Measurements from ENCODE around the gene PPP1R1A.

PPP1R1A gene, protein sequence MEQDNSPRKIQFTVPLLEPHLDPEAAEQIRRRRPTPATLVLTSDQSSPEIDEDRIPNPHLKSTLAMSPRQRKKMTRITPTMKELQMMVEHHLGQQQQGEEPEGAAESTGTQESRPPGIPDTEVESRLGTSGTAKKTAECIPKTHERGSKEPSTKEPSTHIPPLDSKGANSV

DNA sequence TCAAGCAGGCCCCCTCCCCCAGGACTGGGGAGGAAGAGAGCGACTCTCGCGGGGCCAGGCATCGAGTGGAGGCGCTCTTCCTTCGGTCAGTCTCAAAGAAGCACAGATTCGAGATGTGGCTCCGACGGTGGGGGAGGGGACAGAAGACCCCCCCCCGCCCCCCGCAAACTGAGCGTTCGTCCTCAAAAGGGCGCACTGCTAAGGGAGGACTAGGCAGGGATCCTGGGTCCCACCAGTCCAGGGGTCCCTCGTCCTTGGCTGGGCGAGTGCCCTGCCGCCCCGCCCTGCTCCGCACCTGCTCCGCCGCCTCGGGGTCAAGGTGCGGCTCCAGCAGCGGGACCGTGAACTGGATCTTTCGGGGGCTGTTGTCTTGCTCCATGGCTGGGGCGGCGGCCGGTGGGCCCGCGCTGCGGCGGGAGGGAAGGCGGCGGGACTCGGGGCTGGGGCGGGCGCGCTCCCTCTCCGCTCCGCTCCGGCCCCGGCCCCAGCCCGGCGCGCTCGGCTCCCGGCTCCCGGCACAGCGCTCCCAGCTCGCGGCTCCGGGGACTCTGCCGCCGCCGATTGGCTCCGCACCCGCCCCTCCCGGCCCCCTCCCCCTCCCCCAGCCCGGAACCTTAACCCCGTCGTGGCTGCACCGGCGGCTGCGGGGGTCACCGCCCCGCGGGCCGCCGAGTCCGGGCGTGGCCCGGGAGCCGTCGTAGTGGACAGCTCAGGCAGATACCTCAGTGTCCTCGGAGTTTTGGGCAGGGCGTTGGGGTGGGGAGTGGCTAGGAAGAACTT is at the start of gene PPP1R1A:
PPP1R1A (minus strand) TSS at position 550 of the 780 bp plus-strand sequence; CDS start at position 379, 171 bp downstream.
- DNase-seq, result no peak

DNA sequence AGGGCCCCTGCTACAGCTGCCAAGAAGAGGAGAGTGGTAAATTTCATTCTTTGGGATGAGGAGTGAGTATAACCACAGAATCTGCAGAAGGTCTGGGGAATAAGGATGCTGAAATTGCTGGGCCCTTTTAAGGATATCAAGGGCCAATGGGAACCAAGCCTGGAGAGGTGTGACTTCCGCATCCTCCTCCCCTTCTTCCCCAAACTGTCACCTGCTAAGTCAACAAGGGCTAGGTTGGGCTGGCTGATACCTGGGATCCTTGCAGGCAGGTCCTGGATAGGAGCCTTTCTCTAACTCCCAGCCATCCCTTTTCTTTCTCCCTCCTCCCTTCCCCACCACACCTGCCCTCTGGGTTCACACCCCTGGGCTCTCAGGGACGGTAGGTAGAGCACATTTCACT is 46.3 kb upstream of the PPP1R1A start, which contains the start of gene LACRT:
LACRT (minus strand) TSS at position 101 of the 400 bp plus-strand sequence; CDS start at position 47, 54 bp downstream.
- no peak for DNase-seq

DNA sequence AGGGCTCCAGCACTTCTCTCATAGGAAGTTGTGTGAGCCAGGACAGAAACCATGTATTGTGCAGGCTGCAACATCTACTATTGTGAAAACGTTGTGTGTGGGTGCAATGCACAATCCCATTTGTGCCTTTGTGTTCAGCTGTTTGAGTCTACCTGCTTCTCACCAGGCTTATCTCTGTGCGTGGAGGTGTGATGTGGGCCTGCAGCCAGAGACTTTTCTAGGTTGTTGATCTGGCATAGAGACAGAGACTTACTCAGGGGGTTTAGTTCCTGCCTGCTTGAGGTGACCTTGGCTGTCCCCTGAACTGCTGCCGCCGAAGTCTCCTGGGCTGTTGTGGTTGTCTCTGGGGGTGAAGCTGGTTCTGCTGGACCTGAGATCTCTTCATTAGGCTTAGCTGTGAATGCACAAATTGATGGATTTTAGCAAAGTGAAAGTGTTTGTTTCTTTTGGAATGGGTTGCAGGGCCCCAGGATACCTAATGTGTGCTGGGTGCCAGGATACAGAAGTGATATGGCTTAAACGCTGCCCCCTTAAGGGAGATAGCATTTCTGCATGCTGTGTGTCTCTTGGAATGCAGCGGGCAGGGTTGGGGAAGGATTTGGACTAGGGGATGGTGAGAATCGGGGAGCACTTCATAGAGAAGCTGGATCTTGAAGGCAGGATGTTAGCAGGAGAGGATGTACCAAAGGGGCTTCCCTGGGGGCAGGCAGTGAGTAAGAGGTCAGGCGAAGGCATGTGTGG is 43.7 kb upstream of the PPP1R1A start:
- no peak for DNase-seq

DNA sequence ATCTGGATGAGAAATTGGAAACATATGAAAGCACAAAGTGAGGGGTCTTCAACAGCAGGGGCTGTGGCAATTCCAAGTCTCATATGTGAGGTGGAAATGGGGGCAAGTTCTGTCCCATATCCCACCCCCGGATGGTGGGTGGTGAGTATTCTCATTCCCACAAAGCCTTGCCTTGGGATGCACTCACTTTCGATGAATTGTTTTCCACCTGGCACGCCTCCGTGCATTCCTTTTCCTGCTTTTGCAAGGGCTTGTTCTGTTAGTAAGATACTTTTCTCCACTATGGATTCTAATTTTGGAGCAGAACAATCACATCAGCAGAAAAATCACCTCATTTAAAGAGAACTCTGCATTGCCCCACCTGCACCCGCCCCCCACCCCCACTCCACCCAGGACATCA is 43.1 kb upstream of the PPP1R1A start:
- no peak for DNase-seq

DNA sequence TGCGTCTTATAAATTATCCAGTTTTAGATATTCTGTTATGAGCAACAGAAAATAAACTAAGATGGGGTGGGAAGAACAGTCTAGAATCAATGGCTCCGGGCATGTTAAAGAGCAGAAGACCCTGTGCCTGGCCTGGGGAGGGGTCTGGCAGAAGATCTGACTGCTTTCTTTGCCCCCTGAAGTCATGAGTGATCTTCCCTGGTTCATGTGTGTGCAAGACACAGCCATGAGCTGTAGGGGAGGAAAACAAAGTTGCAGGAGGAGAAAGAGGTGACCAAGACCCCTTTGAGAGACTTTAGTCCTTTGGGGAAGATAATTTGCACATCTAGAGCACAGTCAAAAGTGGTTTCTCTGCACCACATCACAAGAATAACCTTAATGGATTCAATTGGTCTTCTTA is 41.5 kb upstream of the PPP1R1A start:
- DNase-seq, result no peak

DNA sequence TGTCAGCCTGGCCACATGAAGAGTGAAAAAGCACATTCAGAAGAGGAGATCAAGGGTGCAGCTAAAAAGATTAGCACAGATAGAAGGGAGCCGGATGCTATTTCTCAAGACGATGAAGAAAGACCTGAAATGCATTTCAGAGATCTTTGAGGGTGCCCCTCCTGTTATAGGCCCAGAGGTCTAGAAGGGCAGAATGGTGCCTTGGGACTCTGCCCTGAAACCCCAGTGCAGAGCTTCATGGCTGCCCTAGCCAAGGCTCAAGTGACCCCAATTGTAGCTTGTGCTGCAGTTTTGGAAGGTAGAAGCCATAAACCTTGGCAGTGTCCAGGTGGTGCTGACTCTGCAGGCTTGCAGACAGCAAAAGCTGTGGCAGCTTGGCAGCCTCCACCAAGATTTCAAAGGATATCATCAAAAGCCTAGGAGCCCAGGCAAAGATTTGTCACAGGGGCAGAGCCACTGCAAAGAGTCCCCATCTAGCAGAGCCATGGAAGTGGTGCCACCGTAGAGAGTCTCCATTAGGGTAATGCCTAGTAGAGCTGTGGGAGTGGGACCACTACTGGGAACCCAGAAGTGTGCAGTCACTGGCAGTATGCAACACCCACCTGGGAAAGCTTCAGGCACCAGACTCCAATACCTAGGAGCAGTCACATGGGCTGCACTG is 39.9 kb upstream of the PPP1R1A start:
- no peak for DNase-seq

DNA sequence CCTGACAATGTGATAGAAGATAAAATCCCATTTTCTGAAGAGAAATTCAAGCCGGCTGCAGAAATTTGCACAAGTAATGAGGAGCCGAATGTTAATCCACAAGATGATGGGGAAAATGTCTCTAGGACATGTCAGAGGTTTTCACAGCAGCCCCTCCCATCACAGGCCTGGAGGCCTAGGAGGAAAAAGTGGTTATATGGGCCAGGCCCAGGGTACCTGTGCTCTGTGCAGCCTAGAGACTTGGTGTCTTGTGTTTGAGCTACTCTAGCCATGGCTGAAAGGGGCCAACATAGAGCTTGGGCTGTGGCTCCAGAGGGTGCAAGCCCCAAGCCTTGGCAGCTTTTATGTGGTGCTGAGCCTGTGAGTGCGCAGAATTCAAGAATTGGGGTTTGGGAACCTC is 38.8 kb upstream of the PPP1R1A start:
- DNase-seq, result no peak

DNA sequence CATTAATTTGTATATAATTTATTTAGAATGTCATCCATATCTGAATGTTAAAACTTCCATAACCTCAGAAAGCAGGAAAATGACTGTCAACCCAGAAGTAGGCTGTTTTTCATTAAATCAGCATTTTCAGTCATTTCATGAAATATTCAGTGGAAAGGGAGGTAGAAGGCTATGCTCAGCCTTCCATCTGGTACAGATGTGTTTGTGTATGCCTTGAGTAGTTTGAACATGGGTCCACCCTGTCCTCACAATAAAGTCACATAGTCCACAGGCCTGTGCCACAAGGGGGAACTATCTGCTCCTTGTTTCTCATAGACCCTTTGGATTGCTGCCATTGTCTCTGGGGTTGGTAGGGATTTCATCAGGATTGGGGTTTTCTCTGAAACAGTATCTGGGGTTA is 37.1 kb upstream of the PPP1R1A start:
- DNase-seq, result no peak

DNA sequence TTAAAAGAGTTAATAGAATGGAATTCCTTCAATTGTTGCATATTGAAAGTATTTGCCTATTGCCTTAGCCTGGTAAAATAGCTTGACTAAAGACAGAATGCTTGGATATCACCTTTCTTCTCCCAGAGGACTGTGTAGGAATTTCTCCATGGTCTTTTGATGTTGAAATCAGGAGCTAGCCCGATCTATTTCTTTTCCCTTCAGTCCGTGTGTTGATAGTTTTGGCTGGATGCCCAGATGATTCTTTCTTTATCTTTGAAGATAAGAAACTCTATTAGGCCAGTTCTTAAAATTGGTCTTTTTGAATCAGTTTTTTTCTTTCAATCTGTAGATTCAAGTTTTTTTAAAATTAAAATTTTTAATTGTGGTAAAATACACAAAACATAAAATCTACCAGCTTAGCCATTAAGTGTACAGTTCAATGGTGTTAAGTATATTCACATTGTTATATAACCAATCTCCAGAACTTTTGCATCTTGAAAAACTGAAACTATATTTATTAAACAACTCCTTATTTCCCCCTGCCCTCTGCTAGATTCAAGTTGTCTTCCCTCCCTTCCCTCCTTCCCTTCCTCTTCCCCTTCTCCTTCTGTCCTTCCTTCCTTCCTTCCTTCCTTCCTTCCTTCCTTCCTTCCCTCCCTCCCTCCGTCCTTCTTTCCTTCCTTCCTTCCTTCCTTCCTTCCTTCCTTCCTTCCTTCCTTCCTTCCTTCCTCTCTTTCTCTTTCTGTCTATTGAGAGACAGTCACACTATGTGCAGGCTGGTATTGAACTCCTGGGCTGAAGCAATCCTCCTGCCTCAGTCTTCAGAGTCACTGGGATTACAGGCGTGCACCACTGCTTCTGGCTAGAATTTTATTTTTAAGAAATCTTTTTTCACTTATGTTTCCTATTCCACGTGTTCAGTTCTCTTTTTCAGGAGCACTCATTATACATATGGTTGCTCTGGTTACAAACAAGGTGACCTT is 36.1 kb upstream of the PPP1R1A start:
- no peak for DNase-seq

DNA sequence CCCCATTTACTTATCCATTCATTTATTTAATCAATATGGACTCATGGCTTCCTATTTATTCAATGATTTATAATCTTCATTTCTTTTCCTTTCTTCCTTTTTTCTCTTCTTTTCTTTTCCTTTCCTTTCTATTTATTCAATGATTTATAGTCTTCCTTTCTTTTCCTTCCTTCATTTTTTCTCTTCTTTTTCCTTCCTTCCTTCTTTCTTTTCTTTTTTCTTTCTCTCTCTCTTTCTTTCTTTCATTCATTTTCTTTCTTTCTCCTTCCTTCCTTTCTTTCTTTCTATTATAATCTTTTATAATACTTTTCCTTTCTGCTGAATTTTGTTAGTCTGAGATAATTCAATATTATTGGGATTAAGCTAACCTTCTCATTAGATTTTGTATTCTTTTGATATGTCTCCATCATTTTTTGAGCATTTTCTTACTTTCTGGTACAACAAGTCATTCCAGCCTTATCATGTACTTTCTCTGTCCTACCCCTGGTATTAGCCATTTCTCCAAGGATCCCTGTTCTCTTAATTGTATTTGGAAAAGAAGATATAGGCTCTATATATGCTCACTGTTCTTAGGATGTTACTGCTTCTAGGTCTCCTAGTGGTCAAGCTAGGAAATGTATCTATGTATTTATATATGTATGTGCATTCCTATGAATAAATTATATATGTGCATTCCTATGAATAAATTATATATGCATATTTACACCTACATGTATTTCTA is 34.2 kb upstream of the PPP1R1A start:
- no peak for DNase-seq

DNA sequence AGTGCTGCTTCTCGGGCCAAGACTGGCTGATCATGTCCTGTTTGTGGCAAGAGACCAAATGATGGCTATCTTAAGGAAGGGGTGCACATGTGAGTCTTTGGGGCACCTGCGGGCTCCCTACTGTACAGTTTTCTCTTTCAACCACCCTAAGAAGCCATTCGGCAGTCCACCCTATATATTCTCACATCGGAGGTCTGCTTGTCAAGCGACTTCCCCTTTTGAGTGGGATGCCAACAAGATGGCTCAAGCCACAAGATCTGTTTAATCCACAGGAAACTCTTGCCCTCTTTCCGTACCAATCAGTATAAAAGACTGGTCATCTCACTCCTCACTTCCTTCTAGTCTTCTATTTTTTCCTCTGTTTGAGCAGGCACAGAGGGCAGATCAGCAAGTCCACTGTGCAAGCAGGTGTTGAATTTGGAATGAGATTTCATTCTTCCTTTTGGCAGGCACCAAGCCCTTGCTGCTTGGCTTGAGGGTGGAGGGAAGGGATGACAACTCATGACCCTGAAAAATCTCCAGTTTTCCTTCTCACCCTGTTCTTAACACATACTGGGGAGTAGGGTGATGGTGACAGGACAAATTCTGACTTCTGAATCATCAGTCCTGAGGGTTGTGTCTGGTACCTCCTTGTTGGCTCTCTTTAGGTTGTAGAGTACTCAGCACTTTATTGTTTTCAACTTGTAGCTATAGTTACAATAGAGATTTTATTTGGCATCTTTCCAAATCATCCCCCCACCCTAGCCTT is 28.6 kb upstream of the PPP1R1A start:
- DNase-seq, result no peak

DNA sequence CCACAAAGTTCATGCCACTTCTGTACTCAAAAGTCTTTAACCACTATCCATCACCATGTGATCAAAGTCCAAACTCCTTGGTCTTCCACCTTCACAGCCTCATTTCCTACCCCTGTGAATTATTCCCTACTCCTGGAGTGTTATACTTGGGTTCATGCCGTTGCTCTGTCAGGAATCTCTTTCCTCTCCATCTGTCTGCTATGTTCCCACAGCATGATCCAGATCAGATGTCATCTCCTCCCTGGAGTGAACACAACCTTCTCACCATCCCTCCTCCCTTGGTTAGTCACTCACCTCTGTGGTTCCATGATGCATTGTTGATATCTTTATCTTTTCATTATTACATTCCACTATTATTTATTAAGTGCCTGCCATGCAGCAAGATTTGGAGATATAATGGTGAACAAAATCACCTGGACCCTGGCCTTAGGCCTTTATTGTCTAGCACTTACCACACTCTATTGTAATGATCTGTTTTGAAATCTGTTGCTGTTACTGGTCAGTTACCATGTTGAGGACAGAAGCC is 23.8 kb upstream of the PPP1R1A start:
- no peak for DNase-seq

DNA sequence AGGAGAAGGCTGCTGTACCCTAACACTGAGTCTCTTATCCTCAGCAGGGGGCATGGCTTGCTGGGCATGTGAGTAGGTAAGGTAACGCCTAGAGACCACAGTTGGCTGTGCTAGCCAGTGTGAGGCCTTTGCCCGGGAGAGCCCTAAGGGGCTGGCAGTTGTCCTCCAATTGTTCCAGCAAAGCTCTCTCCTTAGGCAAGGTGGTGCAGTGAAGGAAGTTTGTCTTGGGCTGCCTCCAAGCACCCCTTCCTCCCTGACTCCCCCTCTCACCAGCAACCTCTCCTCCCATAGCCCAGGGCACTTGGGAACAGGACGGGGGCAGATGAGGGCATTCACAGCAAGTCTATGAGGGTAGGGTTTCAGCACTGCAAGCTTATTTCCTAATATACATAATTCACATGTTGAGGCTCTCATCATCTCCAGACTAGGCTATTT is 23.3 kb upstream of the PPP1R1A start:
- DNase-seq, result no peak

DNA sequence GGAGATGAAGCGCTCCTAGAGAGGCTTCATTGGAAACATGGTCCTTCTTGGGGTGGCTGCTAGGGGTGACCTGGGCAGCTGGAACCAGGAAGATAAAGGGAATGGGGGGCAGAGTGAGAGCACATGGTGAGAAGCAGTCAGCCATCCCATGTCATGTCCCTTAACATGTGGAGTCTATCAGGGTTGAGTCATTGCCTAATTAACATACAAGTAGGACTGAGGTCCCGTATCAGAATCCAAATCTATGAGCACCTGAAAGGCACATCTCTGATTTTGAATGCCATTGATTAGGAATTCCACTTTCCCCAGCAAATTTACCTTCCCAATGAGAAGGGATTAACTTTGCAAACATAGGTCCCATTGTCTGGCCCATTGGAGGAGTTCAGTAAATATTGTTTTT is 20.3 kb upstream of the PPP1R1A start:
- DNase-seq, result no peak

DNA sequence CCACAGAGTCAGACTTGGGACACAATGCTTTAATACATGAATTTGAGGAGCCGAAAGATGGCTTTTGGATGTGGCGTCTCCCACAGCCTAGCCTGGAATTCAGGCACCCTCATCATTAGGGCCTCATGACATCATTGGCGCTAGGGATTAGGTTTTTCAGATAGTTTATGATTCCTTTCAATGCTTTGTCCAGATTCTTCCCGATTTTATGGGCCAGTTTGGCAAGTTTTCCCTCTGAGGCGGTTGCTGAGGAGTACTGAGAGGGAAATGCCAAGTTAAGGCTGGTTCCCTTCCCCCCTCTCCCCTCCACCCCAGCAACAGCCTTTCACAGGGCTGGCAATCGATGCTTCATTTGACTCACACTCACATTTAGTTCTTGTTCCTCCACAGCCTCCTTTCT is 19.7 kb upstream of the PPP1R1A start:
- no peak for DNase-seq

DNA sequence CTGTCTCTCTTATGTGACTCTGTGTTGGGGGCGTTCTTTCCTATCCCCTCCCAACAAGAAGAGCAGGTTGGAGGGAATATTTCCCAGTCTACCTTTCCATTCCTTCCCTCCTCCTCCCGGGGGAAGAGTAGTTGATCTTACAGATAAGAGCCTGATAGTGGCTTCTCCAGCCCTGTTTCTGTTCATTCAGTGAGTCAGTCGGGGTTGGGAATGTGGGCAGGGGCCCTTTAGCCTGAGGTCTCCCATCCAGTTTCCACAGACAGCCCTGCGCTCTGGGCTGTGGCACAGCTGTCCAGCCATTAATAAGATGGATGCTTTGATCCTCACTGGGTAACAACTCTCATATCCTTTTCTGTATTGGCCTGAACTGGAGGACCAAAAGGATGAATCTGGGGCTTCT is 18.1 kb upstream of the PPP1R1A start:
- no peak for DNase-seq

DNA sequence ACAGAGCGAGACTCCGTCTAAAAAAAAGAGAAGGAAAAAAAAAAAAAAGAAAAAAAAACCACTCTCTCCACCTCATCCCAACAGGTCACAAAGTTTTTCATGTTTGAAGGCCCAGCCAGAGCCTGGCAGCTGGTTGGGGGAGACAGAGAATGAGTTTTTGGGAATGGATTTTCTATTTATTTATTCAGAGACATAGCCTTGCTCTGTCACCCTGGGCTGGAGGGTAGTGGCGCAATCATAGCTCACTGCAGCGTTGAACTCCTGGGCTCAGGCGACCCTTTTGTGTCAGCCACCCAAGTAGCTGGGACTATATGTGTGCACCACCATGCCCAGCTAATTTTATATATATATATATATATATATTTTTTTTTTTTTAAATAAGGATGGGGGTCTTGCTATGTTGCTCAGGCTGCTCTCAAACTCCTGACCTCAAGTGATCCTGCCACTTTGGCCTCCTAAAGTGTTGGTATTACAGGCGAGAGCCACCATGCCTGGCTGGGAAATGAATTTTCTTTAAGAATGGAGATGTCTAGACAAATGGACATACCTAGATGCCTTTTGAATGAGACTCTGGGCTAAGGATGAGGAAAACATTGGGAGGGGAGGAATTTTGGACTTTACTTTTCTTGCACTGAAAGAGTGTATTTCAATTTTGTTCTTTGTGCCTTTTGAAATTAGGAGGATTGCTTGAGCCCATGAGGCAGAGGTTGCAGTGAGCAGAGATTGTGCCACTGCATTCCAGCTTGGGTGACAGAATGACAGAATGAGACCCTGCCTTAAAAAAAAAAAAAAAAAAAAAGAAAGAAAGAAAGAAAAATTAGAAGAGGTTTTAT is 16.9 kb upstream of the PPP1R1A start:
- no peak for DNase-seq

DNA sequence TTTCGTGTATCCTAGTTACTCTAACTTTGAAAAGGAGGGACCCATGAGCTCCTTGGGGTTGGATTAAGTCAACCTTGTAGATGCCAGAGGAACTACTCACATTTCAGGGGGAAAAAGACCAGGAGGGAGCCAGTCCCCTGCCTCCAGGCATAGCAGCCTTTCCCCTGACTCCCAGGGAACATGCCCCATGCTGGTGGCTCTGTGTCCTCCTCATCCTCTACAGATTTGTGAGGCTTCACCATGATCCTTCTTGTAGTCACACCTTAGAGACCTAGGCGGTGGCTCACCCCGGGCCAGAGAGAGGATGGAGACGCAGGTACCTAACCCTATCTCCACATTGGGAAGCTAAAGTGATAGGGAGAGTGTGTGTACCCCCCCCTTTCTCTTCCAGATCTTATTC is 16.0 kb upstream of the PPP1R1A start:
- DNase-seq, result no peak

DNA sequence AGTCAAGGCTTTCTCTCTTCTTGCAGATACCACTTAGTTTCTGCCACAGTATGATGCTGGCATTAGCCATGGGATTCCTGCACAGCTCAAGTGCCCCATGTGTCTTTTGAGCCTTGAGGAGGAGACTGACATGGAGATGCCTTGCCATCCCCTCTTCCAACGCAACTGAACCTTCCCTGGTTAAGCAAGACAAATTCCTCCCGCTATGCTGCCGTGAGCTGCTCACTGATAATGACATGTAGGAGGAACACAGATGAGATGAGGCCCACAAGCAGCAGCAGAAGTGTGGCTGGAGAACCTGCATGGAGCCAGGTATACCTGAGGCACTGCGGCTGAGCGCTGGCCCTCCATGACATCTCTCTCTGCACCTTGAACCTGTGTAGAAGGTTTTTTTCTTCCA is 15.4 kb upstream of the PPP1R1A start:
- DNase-seq, result no peak

All from activated T-cell treated with anti-CD3 and anti-CD28 coated beads for 4 hours (primary cell).